ENCODE results near the gene MRPL36. TPM values are rescaled to one million over a fixed set of nuclear protein-coding genes. Genes with fewer than 3 reads are reported as not detected.

Gene MRPL36
- total and polyA plus RNA-seq, 8 donors, result 4.9 to 101 (median 72.8) TPM

DNA sequence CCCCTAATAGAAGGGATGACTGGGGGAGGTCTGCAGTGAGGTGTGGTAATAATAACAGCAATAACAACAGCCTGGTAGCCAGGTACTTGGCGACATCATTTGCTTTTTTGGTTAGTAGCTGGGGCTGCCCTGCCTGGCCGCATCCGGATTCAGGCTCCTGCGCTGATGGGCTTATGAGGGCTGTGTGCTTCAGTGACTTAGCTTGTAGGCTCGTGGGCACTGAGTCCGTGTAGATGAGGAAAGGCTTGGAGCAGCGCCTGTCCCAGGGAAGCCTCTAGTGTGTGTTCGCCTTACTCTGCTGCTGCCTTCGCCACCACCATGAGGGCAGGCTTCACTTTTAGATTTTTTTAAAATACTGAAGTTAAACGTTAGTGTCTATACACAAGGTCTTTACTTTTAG lies 6.1 kb upstream of the MRPL36 start:
- no peaks in the 10 kb centered on the region for H3K9me3 ChIP-seq
- intact Hi-C loops (cut with DNase I; ENCODE audit: low total_unique reads), result no loop called here

DNA sequence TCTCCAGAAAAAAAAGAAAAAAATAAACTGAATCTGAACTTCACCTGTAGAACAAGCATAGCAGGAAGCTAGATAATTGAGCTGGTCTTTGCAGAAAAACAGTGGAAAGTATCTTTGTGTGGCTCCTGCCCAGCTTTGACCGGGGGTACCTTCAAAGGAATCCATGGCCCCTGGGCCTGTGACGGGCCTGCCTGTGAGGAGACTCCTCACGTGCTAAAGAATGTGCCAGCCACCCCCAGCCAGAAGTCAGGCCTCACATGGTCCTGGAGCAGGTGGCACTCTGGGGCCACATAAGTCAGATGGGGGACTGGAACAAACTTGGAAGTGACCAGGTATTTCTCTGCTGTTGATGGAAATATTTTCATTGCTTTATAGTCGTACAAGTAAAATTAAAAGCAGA lies 5.7 kb upstream of the MRPL36 start:
- Histone ChIP-seq H3K36me3 (peaks cover 69 to 78% (median 77%) of the 10 kb centered on the region in 4 donors), H3K4me1 (peaks cover 11 to 39% (median 25%) of the 10 kb centered on the region in 4 donors), H3K27ac (no peak overlapping the region), H3K9me3 (no peaks in the 10 kb centered on the region), H3K4me3 (no peak overlapping the region), H3K27me3 (no peaks in the 10 kb centered on the region)
- WGBS, 5 donors, result 81 to 90% (median 85%) methylated on average over 4 of the region's 4 CpGs
- DNase-seq, result no peak
- TF ChIP-seq, protein P1, sequence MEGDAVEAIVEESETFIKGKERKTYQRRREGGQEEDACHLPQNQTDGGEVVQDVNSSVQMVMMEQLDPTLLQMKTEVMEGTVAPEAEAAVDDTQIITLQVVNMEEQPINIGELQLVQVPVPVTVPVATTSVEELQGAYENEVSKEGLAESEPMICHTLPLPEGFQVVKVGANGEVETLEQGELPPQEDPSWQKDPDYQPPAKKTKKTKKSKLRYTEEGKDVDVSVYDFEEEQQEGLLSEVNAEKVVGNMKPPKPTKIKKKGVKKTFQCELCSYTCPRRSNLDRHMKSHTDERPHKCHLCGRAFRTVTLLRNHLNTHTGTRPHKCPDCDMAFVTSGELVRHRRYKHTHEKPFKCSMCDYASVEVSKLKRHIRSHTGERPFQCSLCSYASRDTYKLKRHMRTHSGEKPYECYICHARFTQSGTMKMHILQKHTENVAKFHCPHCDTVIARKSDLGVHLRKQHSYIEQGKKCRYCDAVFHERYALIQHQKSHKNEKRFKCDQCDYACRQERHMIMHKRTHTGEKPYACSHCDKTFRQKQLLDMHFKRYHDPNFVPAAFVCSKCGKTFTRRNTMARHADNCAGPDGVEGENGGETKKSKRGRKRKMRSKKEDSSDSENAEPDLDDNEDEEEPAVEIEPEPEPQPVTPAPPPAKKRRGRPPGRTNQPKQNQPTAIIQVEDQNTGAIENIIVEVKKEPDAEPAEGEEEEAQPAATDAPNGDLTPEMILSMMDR (IDR thresholded peaks at IDR 0.05), result no peak
- TF ChIP-seq POLR2AphosphoS5 (IDR thresholded peaks at IDR 0.05) (no peak), EP300 (IDR thresholded peaks at IDR 0.05) (no peak)
- intact Hi-C loops (cut with DNase I; ENCODE audit: low total_unique reads), result no loop called here

More for the DNA sequence above, 6.1 kb upstream of the MRPL36 start:
- H3K27ac ChIP-seq, result no peak overlapping the region
- H3K4me1 ChIP-seq, result peaks cover 9 to 35% (median 22%) of the 10 kb centered on the region in 4 donors
- H3K4me3 ChIP-seq, result no peak overlapping the region
- TF ChIP-seq, protein P1 (IDR thresholded peaks at IDR 0.05), result no peak
- TF ChIP-seq POLR2A (IDR thresholded peaks at IDR 0.05) (no peak), POLR2AphosphoS5 (IDR thresholded peaks at IDR 0.05) (no peak), EP300 (IDR thresholded peaks at IDR 0.05) (no peak)
- H3K36me3 ChIP-seq, result peaks cover 73 to 82% (median 81%) of the 10 kb centered on the region in 4 donors
- H3K27me3 ChIP-seq, result no peaks in the 10 kb centered on the region
- DNase-seq, result no peak
- WGBS, 5 donors, result 82 to 96% (median 93%) methylated on average over 10 of the region's 10 CpGs

- Histone ChIP-seq H3K4me3 (no peak overlapping the region), H3K4me1 (peaks cover 11 to 42% (median 31%) of the 10 kb centered on the region in 4 donors), H3K9me3 (no peaks in the 10 kb centered on the region), H3K36me3 (peaks cover 58 to 66% (median 65%) of the 10 kb centered on the region in 4 donors), H3K27me3 (no peaks in the 10 kb centered on the region), H3K27ac (no peak overlapping the region)
- DNase-seq, result no peak
- intact Hi-C loops (cut with DNase I; ENCODE audit: low total_unique reads), result no loop called here
- WGBS, 5 donors, result 79 to 90% (median 84%) methylated on average over 15 of the region's 15 CpGs
- TF ChIP-seq POLR2AphosphoS5 (IDR thresholded peaks at IDR 0.05) (no peak), EP300 (IDR thresholded peaks at IDR 0.05) (no peak), POLR2A (IDR thresholded peaks at IDR 0.05) (no peak)
- TF ChIP-seq, protein P1 (IDR thresholded peaks at IDR 0.05), result no peak
Observed at GRCh38 chr5:1804001-1804690, 4.5 kb upstream of the MRPL36 start.

DNA sequence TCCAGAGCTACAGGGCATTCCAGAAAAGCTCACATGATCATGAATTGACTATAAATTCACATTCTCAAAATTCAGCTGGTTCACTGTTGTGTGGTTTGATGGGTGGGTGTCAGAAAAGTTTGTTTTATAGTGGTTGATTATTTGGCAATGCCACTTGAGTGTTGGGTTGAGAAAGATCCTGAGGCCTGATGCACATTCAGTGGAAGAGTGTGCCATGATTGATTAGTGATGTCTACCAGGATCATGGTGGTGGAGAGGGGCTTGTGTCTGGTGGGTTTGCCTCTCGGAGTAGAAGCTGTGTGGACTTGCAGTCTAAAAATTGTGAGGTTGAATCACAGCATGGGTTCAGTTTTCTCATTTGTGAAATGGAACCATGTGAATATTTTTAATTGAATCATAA lies 3.6 kb upstream of the MRPL36 start:
- WGBS, 5 donors, result 88 to 100% (median 94%) methylated on average over 1 of the region's 1 CpG
- no peak for DNase-seq
- H3K9me3 ChIP-seq, result no peaks in the 10 kb centered on the region
- peaks cover 18 to 51% (median 40%) of the 10 kb centered on the region in 4 donors for H3K4me1 ChIP-seq
- intact Hi-C loops (cut with DNase I; ENCODE audit: low total_unique reads), result no loop called here
- no peak overlapping the region for H3K4me3 ChIP-seq
- peaks cover 52 to 61% (median 60%) of the 10 kb centered on the region in 4 donors for H3K36me3 ChIP-seq
- H3K27me3 ChIP-seq, result no peaks in the 10 kb centered on the region
- TF ChIP-seq, protein P1 (IDR thresholded peaks at IDR 0.05), result no peak
- TF ChIP-seq POLR2AphosphoS5 (IDR thresholded peaks at IDR 0.05) (no peak), EP300 (IDR thresholded peaks at IDR 0.05) (no peak), POLR2A (IDR thresholded peaks at IDR 0.05) (no peak)
- no peak overlapping the region for H3K27ac ChIP-seq
